ENCODE data around the gene LRRC4.

- TF ChIP-seq POLR2A (IDR thresholded peaks at IDR 0.05), result no peak
- TF ChIP-seq, protein P1, sequence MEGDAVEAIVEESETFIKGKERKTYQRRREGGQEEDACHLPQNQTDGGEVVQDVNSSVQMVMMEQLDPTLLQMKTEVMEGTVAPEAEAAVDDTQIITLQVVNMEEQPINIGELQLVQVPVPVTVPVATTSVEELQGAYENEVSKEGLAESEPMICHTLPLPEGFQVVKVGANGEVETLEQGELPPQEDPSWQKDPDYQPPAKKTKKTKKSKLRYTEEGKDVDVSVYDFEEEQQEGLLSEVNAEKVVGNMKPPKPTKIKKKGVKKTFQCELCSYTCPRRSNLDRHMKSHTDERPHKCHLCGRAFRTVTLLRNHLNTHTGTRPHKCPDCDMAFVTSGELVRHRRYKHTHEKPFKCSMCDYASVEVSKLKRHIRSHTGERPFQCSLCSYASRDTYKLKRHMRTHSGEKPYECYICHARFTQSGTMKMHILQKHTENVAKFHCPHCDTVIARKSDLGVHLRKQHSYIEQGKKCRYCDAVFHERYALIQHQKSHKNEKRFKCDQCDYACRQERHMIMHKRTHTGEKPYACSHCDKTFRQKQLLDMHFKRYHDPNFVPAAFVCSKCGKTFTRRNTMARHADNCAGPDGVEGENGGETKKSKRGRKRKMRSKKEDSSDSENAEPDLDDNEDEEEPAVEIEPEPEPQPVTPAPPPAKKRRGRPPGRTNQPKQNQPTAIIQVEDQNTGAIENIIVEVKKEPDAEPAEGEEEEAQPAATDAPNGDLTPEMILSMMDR (IDR thresholded peaks at IDR 0.05), result peak in 1 of 12 donors; percentile 14
These were observed 20.7 kb downstream of the LRRC4 start for GRCh38 chr7:128010391-128011127.
